Activated gamma-delta T cell treated with anti-CD3 and anti-CD28 coated beads, Interleukin-2, amount 50 U/mL, for 16 hours (primary cell): ENCODE data around the gene TRABD2B.

ENCODE experiments used
- DNase-seq: peaks from one replicate; pipeline ENCODE4 v3.0.0-alpha.2; 2020; ENCODE audit warnings: low read depth

The TRABD2B gene

DNA sequence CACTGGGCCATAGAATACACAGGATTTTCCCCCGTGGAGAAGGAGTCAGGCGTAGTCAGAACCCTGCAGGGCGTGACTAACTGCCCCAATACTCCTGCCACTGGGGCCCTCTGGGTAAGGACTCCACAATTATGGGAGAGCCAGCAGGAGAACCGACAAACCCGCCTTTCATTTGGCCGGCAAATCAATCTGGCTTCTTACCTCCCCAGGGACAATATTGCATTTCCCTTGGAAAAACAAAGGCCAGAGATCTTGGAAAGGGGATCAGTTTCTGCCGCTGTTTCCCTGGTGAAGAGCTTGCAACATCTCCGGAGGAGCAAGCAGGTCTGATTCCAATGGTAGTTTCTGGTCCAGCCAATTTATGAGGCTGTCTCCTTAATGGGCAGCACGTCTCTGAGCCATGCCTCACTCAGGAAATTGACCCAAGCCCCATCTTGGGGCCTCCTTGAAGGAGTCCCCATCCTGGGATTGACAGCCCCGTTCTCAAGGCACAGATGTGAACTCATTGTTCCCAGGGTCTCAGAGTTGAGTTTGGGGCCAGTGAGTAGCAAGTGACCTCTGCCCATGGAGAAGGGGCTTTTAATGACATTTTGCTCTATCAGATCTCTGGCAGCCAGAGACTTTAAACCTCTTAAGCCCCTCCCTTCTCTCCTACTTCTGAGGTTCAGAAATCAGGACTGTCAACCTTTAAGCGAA lies 4.3 kb downstream of the TRABD2B start:
- no peak for DNase-seq

GRCh38 chr1:47991673-47992072 lies 5.5 kb downstream of the TRABD2B start:
- no peak for DNase-seq

DNA sequence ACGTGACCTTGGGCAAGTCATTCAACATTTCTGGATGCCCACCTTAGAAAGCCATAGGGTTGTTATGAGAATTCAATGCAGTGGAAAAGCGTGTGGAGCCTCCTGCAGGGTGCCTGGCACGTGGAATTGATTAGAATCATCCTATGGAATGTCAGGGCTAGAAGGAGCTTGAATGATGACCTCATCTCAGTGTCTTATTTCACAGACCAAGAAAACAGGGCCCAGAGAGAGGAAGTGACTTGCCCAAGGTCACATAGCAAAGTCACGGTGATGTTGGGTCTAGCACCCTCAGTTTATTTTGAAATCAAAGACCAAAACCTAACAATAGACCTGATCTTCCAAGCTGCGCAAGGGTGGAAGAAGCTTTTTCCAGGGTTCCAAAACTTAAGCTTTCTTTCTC lies 6.0 kb downstream of the TRABD2B start:
- DNase-seq: no peak

GRCh38 chr1:47990286-47990685 lies 6.9 kb downstream of the TRABD2B start:
- no peak for DNase-seq

- DNase-seq: no peak
Observed at GRCh38 chr1:47987601-47988000, 9.6 kb downstream of the TRABD2B start.

DNA sequence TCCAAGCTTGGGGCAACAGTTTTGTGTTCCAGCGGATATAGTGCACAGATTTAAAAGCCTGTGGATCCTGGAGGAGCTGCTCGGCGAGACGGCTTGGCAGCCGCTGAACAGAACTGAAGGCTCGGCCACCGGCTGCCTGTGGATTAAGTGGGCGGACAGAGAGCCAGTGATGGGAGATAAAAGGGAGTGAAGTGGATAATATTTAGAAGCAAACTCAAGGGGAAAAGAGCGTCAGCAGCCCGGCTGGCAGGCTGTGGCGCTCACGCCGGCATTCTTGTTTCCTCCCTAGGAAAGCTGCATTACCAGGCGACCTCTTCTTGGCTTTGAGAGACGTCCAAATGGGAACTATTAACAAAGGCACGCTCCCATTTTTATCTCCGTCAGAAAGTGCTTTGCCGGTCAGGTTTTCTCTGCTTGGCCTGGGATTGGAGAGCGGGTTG lies 10.4 kb downstream of the TRABD2B start:
- DNase-seq: no peak

- no peak for DNase-seq
Observed at GRCh38 chr1:47985018-47985417, 12.2 kb downstream of the TRABD2B start.

DNA sequence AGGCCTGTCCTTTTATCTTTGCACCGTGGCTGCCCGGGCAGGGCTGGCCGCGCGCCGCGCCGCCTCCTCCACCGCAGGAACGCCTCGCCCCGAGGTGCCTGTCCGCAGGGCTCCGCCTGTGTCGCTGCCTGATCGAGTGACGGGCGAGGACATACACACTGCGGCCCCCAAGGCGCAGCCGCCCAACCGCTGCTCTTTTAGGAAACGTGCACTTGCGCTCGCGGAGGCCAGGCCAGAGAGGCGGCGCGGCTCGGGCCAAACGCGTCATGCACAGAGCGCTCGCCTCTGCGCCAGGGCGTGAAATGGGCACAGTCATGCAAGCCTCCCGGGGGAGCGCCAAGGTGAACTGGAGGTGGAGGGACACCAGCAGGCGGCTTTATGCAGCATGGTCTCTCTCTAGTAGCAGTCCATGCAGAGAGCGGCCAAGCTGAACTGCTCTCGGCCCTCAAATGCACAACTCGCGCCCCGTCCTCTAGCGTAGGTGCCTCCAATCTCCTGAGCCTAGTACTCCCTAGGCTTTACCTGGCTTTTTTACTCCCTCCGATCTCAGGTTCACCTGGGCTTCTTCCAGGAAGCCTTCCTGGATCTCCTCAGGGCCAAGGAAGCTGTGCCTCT lies 12.9 kb downstream of the TRABD2B start:
- DNase-seq: no peak

- DNase-seq: no peak
Observed at GRCh38 chr1:47983691-47984090, 13.5 kb downstream of the TRABD2B start.

- no peak for DNase-seq
Observed at GRCh38 chr1:47981667-47982350, 15.4 kb downstream of the TRABD2B start.

DNA sequence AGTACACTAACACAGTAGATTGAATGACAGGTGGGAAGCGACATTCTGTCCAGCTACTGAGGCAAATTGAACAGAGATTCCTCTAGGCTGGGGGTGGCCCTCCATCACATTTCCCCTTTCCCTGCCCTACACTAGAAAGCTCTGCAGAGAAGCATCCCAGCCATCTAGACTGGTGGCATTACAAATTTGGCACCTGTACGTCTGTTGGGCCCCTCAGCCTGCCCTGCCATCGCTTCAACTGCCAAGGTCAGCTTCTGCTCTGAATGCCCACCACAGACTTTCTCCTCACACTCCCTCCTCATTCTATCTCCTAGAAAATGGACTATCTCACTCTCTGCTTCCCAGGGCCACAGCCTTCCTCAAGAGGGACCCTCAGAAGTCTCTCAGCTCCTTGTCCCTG lies 16.7 kb downstream of the TRABD2B start:
- DNase-seq: no peak

DNA sequence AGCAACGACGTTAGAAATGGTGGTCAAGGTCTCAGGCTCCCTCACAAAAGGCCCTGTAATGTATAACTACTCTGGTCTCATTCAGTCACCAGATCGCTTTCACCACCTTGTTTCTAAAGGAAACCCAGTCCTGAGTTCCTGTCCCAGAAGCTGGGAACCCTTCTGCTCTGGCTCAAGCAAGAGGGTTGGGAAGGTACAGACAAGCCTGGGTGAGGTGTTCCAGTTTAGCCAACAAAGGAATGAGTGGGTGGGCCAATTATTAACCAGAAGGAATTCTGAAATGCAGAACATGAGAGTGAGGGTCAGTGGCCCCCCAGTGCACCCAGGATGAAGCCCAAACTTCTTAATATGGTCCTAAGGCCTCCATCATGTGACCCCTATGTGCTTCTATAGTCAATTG lies 17.5 kb downstream of the TRABD2B start:
- DNase-seq: no peak

GRCh38 chr1:47978486-47978885 lies 18.7 kb downstream of the TRABD2B start:
- no peak for DNase-seq

- no peak for DNase-seq
Observed at GRCh38 chr1:47976728-47977127, 20.5 kb downstream of the TRABD2B start.

- no peak for DNase-seq
Observed at GRCh38 chr1:47976267-47976666, 20.9 kb downstream of the TRABD2B start.

GRCh38 chr1:47975302-47975921 lies 21.8 kb downstream of the TRABD2B start:
- DNase-seq: no peak

DNA sequence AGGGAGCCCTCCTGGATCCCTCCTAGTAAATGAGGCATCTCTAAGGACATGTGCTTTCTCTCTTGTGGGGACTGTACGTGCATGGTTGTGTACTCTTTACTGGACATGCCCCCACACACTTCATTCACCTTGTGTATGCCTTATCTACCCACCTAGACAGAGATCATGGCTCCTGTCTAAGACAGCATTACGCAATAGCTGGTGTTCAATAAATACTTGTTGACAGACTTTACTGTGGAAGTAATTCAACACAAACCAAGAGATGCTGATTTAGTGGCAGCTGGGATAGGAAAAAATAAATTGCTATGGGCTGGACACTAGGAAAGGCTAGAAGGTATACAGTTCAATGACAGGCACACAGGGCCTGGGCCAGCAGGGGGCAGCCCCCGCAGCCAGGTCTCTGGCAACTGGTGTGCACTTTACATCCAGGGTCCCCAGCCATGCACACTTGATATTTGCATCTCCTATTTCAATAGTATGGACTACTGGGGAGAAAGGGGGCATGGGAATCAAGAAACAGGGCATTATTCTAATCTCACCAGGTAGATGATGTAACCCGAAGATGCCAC lies 24.2 kb downstream of the TRABD2B start:
- no peak for DNase-seq

GRCh38 chr1:47971385-47972160 lies 25.6 kb downstream of the TRABD2B start:
- no peak for DNase-seq

- DNase-seq: no peak
Observed at GRCh38 chr1:47970882-47971281, 26.3 kb downstream of the TRABD2B start.

GRCh38 chr1:47969478-47969877 lies 27.7 kb downstream of the TRABD2B start:
- DNase-seq: no peak

GRCh38 chr1:47968556-47968888 lies 28.7 kb downstream of the TRABD2B start:
- no peak for DNase-seq
